ENCODE measurements around the gene PAPPA2.

DNA sequence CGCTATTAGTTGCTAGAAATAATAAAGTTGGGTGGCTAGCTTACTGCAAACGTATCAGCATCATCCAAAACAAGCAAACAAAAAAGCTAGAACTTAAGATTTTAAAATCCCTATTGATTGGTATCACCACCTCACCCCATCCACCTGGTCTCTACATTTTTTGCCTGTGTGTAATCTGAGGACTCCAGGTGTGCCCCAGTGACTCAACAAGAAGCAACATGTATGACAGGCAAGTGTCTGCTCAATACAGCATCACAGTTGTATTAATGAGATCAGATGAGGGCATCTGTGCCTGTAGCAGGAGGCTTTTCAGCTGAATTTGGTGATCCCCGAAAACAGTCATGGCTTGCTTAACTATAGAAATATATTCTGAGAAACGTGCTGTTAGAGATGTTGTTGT, 14.6 kb upstream of the PAPPA2 start:
- no peak for TF ChIP-seq EZH2phosphoT487 (IDR thresholded peaks at IDR 0.05; ENCODE audit: low read depth)
- TF ChIP-seq, protein P1, sequence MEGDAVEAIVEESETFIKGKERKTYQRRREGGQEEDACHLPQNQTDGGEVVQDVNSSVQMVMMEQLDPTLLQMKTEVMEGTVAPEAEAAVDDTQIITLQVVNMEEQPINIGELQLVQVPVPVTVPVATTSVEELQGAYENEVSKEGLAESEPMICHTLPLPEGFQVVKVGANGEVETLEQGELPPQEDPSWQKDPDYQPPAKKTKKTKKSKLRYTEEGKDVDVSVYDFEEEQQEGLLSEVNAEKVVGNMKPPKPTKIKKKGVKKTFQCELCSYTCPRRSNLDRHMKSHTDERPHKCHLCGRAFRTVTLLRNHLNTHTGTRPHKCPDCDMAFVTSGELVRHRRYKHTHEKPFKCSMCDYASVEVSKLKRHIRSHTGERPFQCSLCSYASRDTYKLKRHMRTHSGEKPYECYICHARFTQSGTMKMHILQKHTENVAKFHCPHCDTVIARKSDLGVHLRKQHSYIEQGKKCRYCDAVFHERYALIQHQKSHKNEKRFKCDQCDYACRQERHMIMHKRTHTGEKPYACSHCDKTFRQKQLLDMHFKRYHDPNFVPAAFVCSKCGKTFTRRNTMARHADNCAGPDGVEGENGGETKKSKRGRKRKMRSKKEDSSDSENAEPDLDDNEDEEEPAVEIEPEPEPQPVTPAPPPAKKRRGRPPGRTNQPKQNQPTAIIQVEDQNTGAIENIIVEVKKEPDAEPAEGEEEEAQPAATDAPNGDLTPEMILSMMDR (IDR thresholded peaks at IDR 0.05; ENCODE audit: low read depth, low read length): no peak

All from OCI-LY3 (cell line).